D721Med (cell line): ENCODE measurements around the gene PML.
"Not testable (repeated sequence)": the region's sequence is repeated elsewhere in the genome, so short reads cannot be mapped to it uniquely, and the experiment has no call there.

Source experiments
- DNase-seq: peaks from one replicate; pipeline ENCODE4 v3.0.0; 2011; ENCODE audit warnings: low spot score; ENCODE audit not compliant: insufficient read length
- FAIRE-seq: peaks from 2 replicates; lab custom pipeline; 2011; peaks lifted over from hg19 to GRCh38; lab: Jason Lieb, UNC
- TF ChIP-seq, protein P1 (sequence below): IDR thresholded peaks from 2 replicates; pipeline ENCODE4 v1.5.1; 2012; ENCODE audit warnings: mild to moderate bottlenecking, control low read depth; ENCODE audit not compliant: insufficient read depth; ENCODE audit errors: missing control alignments

PML gene

DNA sequence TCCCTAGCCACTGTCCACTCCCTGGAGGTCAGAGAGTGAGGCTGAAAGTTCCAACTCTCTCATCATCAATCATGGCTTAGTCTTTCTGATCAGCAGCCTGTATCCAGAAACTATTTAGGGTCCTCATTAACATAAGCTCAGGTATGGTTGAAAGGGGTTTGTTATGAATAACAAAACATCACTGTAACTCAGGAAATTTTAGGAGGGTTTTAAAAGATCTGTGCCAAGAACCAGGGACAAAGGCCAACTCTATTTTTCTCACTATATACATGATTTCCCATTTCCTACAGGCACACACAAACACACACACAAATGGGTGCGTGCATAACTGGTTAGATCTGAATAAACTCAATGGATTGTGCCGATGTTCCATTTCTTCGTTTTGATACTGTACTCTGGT, 26.1 kb upstream of the PML start:
- TF ChIP-seq, protein P1, sequence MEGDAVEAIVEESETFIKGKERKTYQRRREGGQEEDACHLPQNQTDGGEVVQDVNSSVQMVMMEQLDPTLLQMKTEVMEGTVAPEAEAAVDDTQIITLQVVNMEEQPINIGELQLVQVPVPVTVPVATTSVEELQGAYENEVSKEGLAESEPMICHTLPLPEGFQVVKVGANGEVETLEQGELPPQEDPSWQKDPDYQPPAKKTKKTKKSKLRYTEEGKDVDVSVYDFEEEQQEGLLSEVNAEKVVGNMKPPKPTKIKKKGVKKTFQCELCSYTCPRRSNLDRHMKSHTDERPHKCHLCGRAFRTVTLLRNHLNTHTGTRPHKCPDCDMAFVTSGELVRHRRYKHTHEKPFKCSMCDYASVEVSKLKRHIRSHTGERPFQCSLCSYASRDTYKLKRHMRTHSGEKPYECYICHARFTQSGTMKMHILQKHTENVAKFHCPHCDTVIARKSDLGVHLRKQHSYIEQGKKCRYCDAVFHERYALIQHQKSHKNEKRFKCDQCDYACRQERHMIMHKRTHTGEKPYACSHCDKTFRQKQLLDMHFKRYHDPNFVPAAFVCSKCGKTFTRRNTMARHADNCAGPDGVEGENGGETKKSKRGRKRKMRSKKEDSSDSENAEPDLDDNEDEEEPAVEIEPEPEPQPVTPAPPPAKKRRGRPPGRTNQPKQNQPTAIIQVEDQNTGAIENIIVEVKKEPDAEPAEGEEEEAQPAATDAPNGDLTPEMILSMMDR = no peak
- FAIRE-seq (no peak), DNase-seq (no peak)

DNA sequence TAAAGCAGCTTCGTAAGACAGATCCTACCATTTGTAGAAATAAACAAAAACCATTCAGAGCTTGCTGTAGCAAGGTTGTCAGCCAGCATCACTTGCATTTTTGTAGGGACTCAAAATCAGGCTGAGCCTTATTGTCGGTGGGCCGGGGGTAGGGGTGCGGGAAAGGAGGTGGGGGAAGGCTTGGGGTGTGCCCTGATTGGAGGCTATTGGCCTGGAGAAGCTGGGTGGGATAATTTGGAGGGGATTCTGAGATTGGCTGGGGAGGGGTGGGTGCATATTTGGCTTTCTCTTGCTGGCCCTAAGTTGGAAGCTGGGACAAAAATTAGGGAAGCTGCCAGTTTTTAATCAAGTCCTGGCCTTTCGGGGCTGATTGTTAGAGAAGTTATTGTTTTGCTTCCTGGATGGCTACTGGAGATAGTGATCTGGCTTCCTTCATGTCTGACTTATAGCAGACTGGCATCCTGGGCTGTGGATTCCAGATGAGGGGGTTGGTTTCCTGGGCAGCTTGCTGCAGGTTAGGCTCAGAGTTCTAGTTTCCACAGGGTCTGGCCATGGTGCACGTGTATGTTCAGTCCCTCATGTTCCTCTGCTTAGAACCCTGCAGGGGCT, 25.3 kb upstream of the PML start:
- DNase-seq (no peak), FAIRE-seq (no peak)
- TF ChIP-seq, protein P1 = no peak

DNA sequence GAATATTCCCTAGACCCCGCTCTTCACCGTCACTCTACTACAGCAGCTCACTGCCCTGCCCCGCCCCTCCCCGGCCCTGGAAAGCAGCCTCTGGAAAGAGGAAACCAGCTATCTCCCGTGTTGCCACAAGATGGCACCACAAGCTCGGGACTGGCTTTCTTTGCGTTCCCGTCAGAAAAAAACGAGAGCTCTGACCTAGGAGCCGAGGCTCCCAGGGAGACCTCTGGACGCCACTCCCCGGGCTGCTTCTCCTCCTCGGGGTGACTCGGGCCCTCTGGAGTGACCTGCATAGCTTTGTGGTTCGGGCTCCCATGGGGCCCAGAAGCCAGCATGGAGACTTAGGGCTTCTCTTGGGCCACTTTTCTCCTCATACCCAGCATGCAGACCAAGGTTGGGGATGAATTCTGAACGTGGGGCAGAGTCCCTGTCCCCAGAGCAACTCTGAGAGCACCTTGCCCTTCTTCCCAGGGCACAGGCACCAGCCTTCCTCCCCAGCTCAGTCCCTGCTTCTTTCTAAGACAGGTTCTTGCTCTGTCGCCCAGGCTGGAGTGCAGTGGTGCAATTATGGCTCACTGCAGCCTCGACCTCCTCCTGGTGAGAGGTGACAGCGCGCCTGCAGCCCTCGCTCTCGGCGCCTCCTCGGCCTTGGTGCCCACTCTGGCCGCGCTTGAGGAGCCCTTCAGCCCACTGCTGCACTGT, 21.4 kb upstream of the PML start:
- DNase-seq = peak; percentile 73
- TF ChIP-seq, protein P1 = peak; percentile 86
- no peak for FAIRE-seq

DNA sequence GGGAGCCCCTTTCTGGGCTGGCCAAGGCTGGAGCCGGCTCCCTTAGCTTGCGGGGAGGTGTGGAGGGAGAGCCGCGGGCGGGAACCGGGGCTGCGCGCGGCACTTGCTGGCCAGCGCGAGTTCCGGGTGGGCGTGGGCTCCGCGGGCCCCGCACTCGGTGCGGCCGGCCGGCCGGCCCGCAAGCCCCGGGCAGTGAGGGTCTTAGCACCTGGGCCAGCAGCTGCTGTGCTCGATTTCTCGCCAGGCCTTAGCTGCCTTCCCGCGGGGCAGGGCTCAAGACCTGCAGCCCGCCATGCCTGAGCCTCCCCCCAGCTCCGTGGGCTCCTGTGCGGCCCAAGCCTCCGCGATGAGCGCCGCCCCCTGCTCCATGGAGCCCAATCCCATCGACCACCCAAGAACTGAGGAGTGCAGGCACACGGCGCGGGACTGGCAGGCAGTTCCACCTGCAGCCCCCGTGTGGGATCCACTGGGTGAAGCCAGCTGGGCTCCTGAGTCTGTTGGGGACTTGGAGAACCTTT, 20.8 kb upstream of the PML start:
- not testable (repeated sequence) for FAIRE-seq, DNase-seq

DNA sequence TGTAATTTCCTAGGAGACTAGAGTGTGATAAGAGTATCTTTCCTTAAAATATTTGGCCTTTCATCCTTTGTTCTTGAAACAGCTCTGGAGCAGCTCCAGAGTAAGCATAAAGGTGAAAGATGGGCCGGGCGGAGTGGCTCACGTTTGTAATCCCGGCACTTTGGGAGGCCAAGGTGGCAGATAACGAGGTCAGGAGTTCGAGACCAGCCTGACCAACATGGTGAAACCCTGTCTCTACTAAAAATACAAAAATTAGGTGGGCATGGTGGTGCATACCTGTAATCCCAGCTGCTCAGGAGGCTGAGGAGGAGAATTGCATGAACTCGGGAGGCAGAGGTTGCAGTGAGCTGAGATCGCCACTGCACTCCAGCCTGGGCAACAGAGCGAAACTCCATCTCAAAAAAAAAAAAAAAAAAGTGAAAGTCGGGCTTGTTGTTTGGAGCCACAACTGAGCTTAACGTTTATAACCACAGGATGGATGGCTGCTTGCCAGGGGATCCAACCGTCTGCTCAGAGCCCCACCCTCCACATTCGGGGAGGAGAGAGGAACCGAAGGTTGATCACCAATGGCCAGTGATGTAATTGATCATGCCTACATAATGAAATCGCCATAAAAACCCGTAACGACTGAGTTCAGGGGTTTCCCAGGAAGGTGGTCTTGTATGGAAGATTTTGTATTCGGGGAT, 18.9 kb upstream of the PML start:
- FAIRE-seq, DNase-seq: not testable (repeated sequence)

DNA sequence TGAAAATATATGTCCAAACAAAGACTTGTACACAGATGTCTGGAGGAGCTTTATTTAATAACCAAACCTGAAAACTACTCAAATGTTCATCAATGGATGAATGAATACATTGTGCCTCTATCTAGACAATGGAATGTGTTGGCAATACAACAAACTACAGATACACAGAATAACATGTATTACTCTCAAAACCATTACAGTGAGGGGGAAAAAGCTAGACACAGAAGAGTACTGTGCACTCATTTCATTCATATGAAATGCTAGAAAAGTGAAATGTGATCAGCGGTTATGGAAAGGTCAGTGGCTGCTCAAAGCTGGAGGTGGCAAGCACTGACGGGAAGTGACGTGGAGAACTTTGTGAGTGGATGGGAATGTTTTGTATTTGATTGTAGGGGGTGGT, 15.6 kb upstream of the PML start:
- FAIRE-seq = no peak
- TF ChIP-seq, protein P1 = no peak

DNA sequence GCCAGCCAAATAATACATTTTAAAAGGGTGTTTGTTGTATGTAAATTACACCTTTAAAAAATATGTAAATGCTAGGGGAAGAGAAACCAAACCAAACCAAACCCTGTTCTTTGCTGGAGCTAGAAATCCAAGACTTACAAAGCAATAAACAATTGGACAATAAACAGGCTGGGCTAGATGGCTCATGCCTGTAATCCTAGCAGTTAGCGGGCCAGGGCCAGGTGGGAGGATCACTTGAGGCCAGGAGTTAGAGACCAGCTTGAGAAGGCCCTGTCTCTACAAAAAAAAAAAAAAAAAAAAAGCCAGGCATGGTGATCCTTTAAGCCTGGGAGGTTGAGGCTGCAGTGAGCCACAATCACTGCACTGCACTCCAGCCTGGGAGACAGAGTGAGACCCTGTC, 14.9 kb upstream of the PML start:
- no peak for DNase-seq
- no peak for FAIRE-seq
- TF ChIP-seq, protein P1 = no peak

More for the DNA sequence above, 15.6 kb upstream of the PML start:
- no peak for DNase-seq

DNA sequence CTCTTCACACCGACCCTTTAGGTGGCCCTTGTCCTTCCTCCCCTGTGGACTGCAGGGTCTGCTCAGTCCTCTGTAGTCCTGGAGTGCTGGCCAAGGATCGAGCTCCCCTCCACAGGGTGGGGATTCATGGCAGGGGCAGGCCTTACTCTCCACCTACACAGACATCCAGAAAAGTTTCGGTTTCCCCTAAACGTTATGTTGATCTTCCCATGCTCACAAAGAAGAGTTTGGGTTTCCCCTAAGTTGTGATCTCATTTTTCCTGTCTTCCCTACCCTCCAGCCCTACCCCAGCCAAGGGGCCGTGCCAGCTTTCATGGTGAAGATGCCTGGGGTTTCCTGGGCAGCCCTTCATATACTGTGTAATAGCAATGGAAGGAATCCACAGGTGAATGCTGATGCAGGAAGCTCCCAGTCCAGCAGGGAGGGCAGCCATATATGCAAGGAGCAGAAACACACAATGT, 12.7 kb upstream of the PML start:
- FAIRE-seq = no peak
- DNase-seq = no peak
- TF ChIP-seq, protein P1 = no peak
